Hepatocyte (in vitro differentiated cells): ENCODE data around the gene PKN1. TPM values are rescaled to one million over a fixed set of nuclear protein-coding genes. Genes with fewer than 3 reads are reported as not detected.

ENCODE experiments used
- DNase-seq: peaks from one replicate; pipeline ENCODE4 v3.0.0-alpha.2; 2016; ENCODE audit warnings: low spot score
- H2AFZ ChIP-seq: fragments of 200-600 bp; sonication (generic); 2 replicates; pipeline ENCODE4 v1.6.0; 2016; ENCODE audit warnings: antibody characterized with exemption, mild to moderate bottlenecking
- H3K27ac ChIP-seq: fragments of 200-600 bp; sonication (generic); 2 replicates; pipeline ENCODE4 v1.5.1; 2016; ENCODE audit warnings: mild to moderate bottlenecking
- H3K27me3 ChIP-seq: fragments of 200-600 bp; sonication (generic); 2 replicates; pipeline ENCODE4 v1.6.1; 2016
- H3K36me3 ChIP-seq: fragments of 200-600 bp; sonication (generic); replicated peaks from 2 replicates; pipeline ENCODE4 v1.5.1; 2016; ENCODE audit warnings: low read depth; ENCODE audit not compliant: insufficient read depth
- H3K4me1 ChIP-seq: fragments of 200-600 bp; sonication (generic); 2 replicates; pipeline ENCODE4 v1.5.1; 2016; ENCODE audit warnings: mild to moderate bottlenecking, moderate library complexity; ENCODE audit not compliant: insufficient read depth
- H3K4me2 ChIP-seq: fragments of 200-600 bp; sonication (generic); 2 replicates; pipeline ENCODE4 v1.6.0; 2016
- H3K4me3 ChIP-seq: fragments of 200-600 bp; sonication (generic); 2 replicates; pipeline ENCODE4 v1.5.1; 2016; ENCODE audit warnings: mild to moderate bottlenecking
- H3K79me2 ChIP-seq: fragments of 200-600 bp; sonication (generic); 2 replicates; pipeline ENCODE4 v1.6.0; 2017; ENCODE audit warnings: mild to moderate bottlenecking
- H3K9me2 ChIP-seq: fragments of 200-600 bp; sonication (generic); replicated peaks from 2 replicates; pipeline ENCODE4 v1.6.0; 2017; ENCODE audit warnings: mild to moderate bottlenecking; ENCODE audit not compliant: insufficient read depth
- H3K9me3 ChIP-seq: fragments of 200-600 bp; sonication (generic); 2 replicates; pipeline ENCODE4 v1.5.1; 2016; ENCODE audit warnings: low read depth, mild to moderate bottlenecking
- H4K20me1 ChIP-seq: fragments of 200-600 bp; sonication (generic); 2 replicates; pipeline ENCODE4 v1.6.0; 2016; ENCODE audit warnings: mild to moderate bottlenecking; ENCODE audit not compliant: insufficient read depth, poor library complexity, severe bottlenecking
- CTCF ChIP-seq: fragments of 200-600 bp; sonication (generic); IDR thresholded peaks from 2 replicates; pipeline ENCODE4 v1.5.1; 2016; ENCODE audit warnings: antibody characterized with exemption, mild to moderate bottlenecking; ENCODE audit not compliant: poor library complexity
- EZH2 ChIP-seq: fragments of 200-600 bp; sonication (generic); IDR thresholded peaks from 2 replicates; pipeline ENCODE4 v1.6.1; 2016; ENCODE audit warnings: antibody characterized with exemption, mild to moderate bottlenecking, borderline replicate concordance
- EZH2phosphoT487 ChIP-seq: fragments of 200-600 bp; sonication (generic); IDR thresholded peaks from one replicate; pipeline ENCODE4 v1.6.1; 2018; ENCODE audit warnings: antibody characterized with exemption, mild to moderate bottlenecking, low read depth, moderate library complexity; ENCODE audit not compliant: unreplicated experiment, severe bottlenecking
- WGBS: methylation state at CpG from one replicate; pipeline ENCODE4 v1.1.6; 2016; ENCODE audit warnings: low lambda C conversion rate; ENCODE audit errors: missing lambda C conversion rate; 5-methylcytosine and 5-hydroxymethylcytosine counted together
- polyA plus RNA-seq: library from polyadenylated mRNA; unstranded; fragments of >200 nt; fragmentation: Nextera tagmentation; extraction: Ambion mirVana; gene quantifications from 2 replicates; pipeline ENCODE4 v1.2.1, GENCODE V29; 2016
- total RNA-seq: library from RNA; depleted of rRNA; stranded (reverse); fragments of >200 nt; gene quantifications from 2 replicates; pipeline ENCODE4 v1.2.3, GENCODE V29; 2014

Gene PKN1
- total and polyA plus RNA-seq, 2 experiments from 2014 or later: 57.4 to 83.3 TPM

- peaks cover 6% of the 10 kb centered on the region for H3K36me3 ChIP-seq
- H2AFZ ChIP-seq: no peak overlapping the region
- 34% methylated on average over 22 of the region's 22 CpGs for WGBS
- H3K27me3 ChIP-seq: no peaks in the 10 kb centered on the region
- H3K4me3 ChIP-seq: peak overlapping the region; percentile 93
- H3K79me2 ChIP-seq: peaks cover 39% of the 10 kb centered on the region
- H3K27ac ChIP-seq: peak overlapping the region; percentile 99
- TF ChIP-seq EZH2phosphoT487 (no peak), CTCF (no peak), EZH2 (no peak)
- no peak for DNase-seq
- H3K9me2 ChIP-seq: no peaks in the 10 kb centered on the region
- peaks cover 27% of the 10 kb centered on the region for H3K4me1 ChIP-seq
- H3K4me2 ChIP-seq: peak overlapping the region; percentile 96
- H4K20me1 ChIP-seq: peaks cover 38% of the 10 kb centered on the region
- H3K9me3 ChIP-seq: no peaks in the 10 kb centered on the region
These were observed 83.8 kb downstream of the PKN1 start for GRCh38 chr19:14516746-14517438.

GRCh38 chr19:14517446-14517839, 84.3 kb downstream of the PKN1 start:
- H4K20me1 ChIP-seq: peaks cover 38% of the 10 kb centered on the region
- H3K9me2 ChIP-seq: no peaks in the 10 kb centered on the region
- H3K4me2 ChIP-seq: peak overlapping the region; percentile 96
- H3K36me3 ChIP-seq: peaks cover 6% of the 10 kb centered on the region
- peaks cover 27% of the 10 kb centered on the region for H3K4me1 ChIP-seq
- H3K27ac ChIP-seq: peak overlapping the region; percentile 99
- H3K27me3 ChIP-seq: no peaks in the 10 kb centered on the region
- 0% methylated on average over 16 of the region's 32 CpGs for WGBS
- no peaks in the 10 kb centered on the region for H3K9me3 ChIP-seq
- TF ChIP-seq CTCF (no peak), EZH2 (no peak), EZH2phosphoT487 (no peak)
- H3K79me2 ChIP-seq: peaks cover 39% of the 10 kb centered on the region
- peak overlapping the region; percentile 93 for H3K4me3 ChIP-seq
- no peak for DNase-seq
- no peak overlapping the region for H2AFZ ChIP-seq

- Histone ChIP-seq H3K4me3 (peak within 1 kb of the TSS; percentile 93), H2AFZ (peak within 1 kb of the TSS; percentile 45), H3K27ac (peak within 1 kb of the TSS; percentile 99), H3K9me3 (no peaks in the 10 kb centered on the region), H3K79me2 (peaks cover 39% of the 10 kb centered on the region), H4K20me1 (peaks cover 38% of the 10 kb centered on the region), H3K27me3 (no peaks in the 10 kb centered on the region), H3K4me2 (peak within 1 kb of the TSS; percentile 96), H3K9me2 (no peaks in the 10 kb centered on the region), H3K4me1 (peaks cover 27% of the 10 kb centered on the region), H3K36me3 (peaks cover 6% of the 10 kb centered on the region)
- WGBS: 1% methylated on average over 27 of the region's 82 CpGs
- DNase-seq: peak; percentile 92
- TF ChIP-seq CTCF (no peak), EZH2phosphoT487 (no peak), EZH2 (no peak)
These were observed 84.9 kb downstream of the PKN1 start, which contains the start of gene DNAJB1 for GRCh38 chr19:14517840-14518505. TSS of gene DNAJB1 (minus strand) at chr19:14518397. CDS start at chr19:14518349, 48 bp downstream.
